Measurements from ENCODE around the gene ZNF660. TPM values are rescaled to one million over a fixed set of nuclear protein-coding genes. Genes with fewer than 3 reads are reported as not detected.
"Not testable (repeated sequence)": the region's sequence is repeated elsewhere in the genome, so short reads cannot be mapped to it uniquely, and the experiment has no call there.

Gene ZNF660
- under 1 TPM; 0.03 to 0.05 TPM for total RNA-seq
- 0.25 TPM for polyA plus RNA-seq (2013, experiment 1 of 2)
- polyA plus RNA-seq (2013, experiment 2 of 2), result 0.45 TPM
- total RNA-seq, result 0 to 1.6 (median 0.52) reads per million in 172 experiments

DNA sequence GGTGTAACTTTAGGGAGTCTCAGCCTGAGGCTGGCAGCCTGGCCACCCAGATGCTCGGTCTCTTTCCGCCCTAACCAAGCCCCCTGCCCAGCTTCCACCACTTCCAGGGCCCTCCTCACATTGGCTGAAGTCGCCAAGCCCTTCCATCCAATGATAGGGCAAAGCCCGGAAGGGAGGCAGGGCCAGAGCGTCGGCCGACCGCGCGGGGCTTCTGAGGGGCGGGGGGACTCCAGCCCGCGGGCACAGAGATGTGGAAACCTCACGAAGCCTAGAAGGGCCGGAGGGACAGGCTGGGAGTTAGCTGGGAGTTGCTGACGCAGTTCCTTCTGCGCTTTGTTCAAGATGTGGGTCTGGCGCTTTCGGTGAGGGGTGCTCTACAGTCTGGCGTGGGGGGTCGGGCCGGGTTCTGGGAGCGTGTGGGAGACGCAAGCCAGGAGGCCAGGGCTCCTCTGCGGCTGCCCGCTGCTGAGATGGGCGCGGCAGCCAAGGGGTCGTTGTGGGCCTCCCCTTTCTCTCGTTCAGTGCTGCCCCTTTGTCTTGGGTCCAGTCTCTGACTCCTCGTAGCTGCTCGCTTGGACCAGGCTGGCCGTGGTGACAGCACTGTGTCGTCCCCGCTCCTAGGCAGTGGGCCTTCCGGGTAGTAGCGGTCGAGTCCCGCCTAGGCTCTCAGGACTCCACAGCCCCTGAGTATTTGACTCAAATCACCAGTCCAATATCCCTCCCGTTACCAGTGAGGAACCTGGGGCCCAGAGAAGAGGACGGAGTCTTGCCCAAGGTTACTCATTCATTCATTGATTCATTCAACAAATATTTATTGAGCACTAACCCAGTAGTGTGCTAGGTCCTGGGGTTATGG, at the start of gene ZNF660:
Gene ZNF660, plus strand, starts transcription at position 319 of the 856 bp plus-strand sequence. CDS start 9,230 bp downstream, outside the sequence.
- Histone ChIP-seq H3K4me1 (ENCODE audit: insufficient read depth, low read length) (peaks cover 8% of the 10 kb centered on the region), H3K27ac (ENCODE audit: low read depth in 1 of 2, low read length in 2 of 2) (no peak within 1 kb of the TSS), H3K27me3 (ENCODE audit: control insufficient read depth in 1 of 2, insufficient read depth in 2 of 2, low read length in 2 of 2) (peaks cover 24 to 26% of the 10 kb centered on the region in 2 experiments), H3K36me3 (ENCODE audit: insufficient read depth, low read length) (no peaks in the 10 kb centered on the region), H3K9me3 (ENCODE audit: control insufficient read depth in 1 of 2, insufficient read depth in 1 of 2, low read length in 2 of 2) (peaks cover 0 to 29% of the 10 kb centered on the region in 2 experiments), H3K4me3 (ENCODE audit: low read length) (peak within 1 kb of the TSS; percentile 43)
- TF ChIP-seq, protein P1, sequence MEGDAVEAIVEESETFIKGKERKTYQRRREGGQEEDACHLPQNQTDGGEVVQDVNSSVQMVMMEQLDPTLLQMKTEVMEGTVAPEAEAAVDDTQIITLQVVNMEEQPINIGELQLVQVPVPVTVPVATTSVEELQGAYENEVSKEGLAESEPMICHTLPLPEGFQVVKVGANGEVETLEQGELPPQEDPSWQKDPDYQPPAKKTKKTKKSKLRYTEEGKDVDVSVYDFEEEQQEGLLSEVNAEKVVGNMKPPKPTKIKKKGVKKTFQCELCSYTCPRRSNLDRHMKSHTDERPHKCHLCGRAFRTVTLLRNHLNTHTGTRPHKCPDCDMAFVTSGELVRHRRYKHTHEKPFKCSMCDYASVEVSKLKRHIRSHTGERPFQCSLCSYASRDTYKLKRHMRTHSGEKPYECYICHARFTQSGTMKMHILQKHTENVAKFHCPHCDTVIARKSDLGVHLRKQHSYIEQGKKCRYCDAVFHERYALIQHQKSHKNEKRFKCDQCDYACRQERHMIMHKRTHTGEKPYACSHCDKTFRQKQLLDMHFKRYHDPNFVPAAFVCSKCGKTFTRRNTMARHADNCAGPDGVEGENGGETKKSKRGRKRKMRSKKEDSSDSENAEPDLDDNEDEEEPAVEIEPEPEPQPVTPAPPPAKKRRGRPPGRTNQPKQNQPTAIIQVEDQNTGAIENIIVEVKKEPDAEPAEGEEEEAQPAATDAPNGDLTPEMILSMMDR (IDR thresholded peaks at IDR 0.05), result no peak
- peak in 4 of 14 experiments; percentile 2 to 6 (median 4) for DNase-seq
- peaks cover 69% of the 10 kb centered on the region for H3K27me3 Mint-ChIP-seq
- H3K9me3 Mint-ChIP-seq, result peaks cover 4% of the 10 kb centered on the region
- H3K36me3 Mint-ChIP-seq (ENCODE audit: low read depth), result peaks cover 13% of the 10 kb centered on the region
- CTCF ChIA-PET, result no interaction called here
- peak within 1 kb of the TSS; percentile 30 for H3K4me3 Mint-ChIP-seq
- intact Hi-C loops (cut with DNase I, micrococcal nuclease), result no loop called here
- POLR2A ChIA-PET, result no interaction called here
- no peak for ATAC-seq (ENCODE audit: poor library complexity)
- peaks cover 5% of the 10 kb centered on the region for H3K4me1 Mint-ChIP-seq (ENCODE audit: low read depth)
- H3K27ac Mint-ChIP-seq, result no peak within 1 kb of the TSS

DNA sequence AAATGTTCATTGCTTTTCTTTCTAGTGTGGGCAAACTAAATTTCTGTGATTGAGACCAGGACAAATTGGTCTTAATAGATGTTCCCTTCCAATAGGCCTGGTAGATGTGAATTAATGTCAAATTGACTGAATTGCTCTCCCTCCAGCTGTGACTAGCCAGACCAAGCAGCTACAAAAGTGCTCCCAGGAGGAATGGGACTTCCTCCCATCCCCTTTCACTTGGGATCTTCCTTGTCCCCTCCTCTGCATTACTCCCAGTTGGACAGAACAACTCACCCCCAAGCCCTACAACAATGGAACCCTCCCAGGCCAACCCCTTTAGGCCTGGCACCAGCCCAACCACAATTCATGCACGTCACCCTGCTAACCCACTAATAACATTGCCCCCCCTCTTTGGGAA, 49.4 kb upstream of the ZNF660 start:
- Mint-ChIP-seq H3K27me3 (peaks cover 54% of the 10 kb centered on the region), H3K4me3 (no peak overlapping the region), H3K4me1 (ENCODE audit: low read depth) (no peaks in the 10 kb centered on the region), H3K9me3 (no peaks in the 10 kb centered on the region), H3K27ac (no peak overlapping the region), H3K36me3 (ENCODE audit: low read depth) (no peaks in the 10 kb centered on the region)
- peaks cover 8 to 37% of the 10 kb centered on the region in 2 experiments for H3K27me3 ChIP-seq (ENCODE audit: control insufficient read depth in 1 of 2, insufficient read depth in 2 of 2, low read length in 2 of 2)
- H3K27ac ChIP-seq (ENCODE audit: low read depth in 1 of 2, low read length in 2 of 2), result no peak overlapping the region
- ChIA-PET CTCF (no interaction called here), POLR2A (no interaction called here)
- no peak overlapping the region for H3K4me3 ChIP-seq (ENCODE audit: low read length)
- intact Hi-C loops (cut with DNase I, micrococcal nuclease), result loop anchor here in 1 of 2 experiments (10.0 kb wide), 1 partner anchor 679 kb away; no protein-coding TSS in a partner anchor
- TF ChIP-seq, protein P1 (IDR thresholded peaks at IDR 0.05), result no peak
- H3K9me3 ChIP-seq (ENCODE audit: control insufficient read depth in 1 of 2, insufficient read depth in 1 of 2, low read length in 2 of 2), result peaks cover 0 to 4% of the 10 kb centered on the region in 2 experiments
- no peak for ATAC-seq (ENCODE audit: poor library complexity)
- H3K4me1 ChIP-seq (ENCODE audit: insufficient read depth, low read length), result no peaks in the 10 kb centered on the region
- no peaks in the 10 kb centered on the region for H3K36me3 ChIP-seq (ENCODE audit: insufficient read depth, low read length)
- no peak for DNase-seq

DNA sequence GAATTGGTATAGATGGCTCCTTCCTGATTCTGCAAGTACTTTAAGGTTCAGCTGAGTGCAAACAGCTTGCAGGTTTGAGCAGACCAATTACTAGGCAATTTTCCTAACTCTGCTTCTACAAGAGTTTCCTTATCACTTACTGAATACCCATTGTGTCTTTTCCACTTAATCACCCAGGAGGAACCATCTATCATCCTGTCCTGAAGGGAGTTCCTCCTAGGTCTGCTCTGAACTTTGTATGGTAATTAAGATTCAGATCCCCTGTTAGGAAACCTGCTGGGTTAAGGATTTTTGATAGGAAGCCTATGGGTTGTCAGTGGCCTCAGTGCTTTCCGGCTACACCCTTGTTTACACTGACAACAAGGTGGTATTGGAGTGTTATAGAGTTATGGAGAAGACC, 40.0 kb upstream of the ZNF660 start:
- H3K27ac Mint-ChIP-seq; H3K27ac ChIP-seq (ENCODE audit: low read depth in 1 of 2, low read length in 2 of 2); H3K9me3 Mint-ChIP-seq; ATAC-seq (ENCODE audit: poor library complexity); H3K36me3 ChIP-seq (ENCODE audit: insufficient read depth, low read length); POLR2A ChIA-PET; CTCF ChIA-PET; H3K4me3 ChIP-seq (ENCODE audit: low read length); H3K4me1 Mint-ChIP-seq (ENCODE audit: low read depth); H3K9me3 ChIP-seq (ENCODE audit: control insufficient read depth in 1 of 2, insufficient read depth in 1 of 2, low read length in 2 of 2); DNase-seq; intact Hi-C loops (cut with DNase I, micrococcal nuclease); H3K36me3 Mint-ChIP-seq (ENCODE audit: low read depth); H3K4me1 ChIP-seq (ENCODE audit: insufficient read depth, low read length); H3K27me3 ChIP-seq (ENCODE audit: control insufficient read depth in 1 of 2, insufficient read depth in 2 of 2, low read length in 2 of 2); H3K4me3 Mint-ChIP-seq: not testable (repeated sequence)
- peaks cover 29% of the 10 kb centered on the region for H3K27me3 Mint-ChIP-seq
